Osteocyte (in vitro differentiated cells): ENCODE measurements around the gene WDR41. TPM values are rescaled to one million over a fixed set of nuclear protein-coding genes. Genes with fewer than 3 reads are reported as not detected.

Experiments used
- DNase-seq: peaks from one replicate; pipeline ENCODE4 v3.0.0; 2021; ENCODE audit warnings: mixed read lengths; ENCODE audit not compliant: unreplicated experiment; ENCODE audit errors: extremely low spot score
- H3K27ac Mint-ChIP-seq: one replicate; pipeline ENCODE4 v1.8.0; 2021; ENCODE audit warnings: mild to moderate bottlenecking, mixed read lengths; ENCODE audit not compliant: unreplicated experiment
- H3K27me3 Mint-ChIP-seq: one replicate; pipeline ENCODE4 v1.8.0; 2021; ENCODE audit warnings: mixed read lengths; ENCODE audit not compliant: unreplicated experiment
- H3K36me3 Mint-ChIP-seq: one replicate; pipeline ENCODE4 v1.8.0; 2021; ENCODE audit warnings: mixed read lengths; ENCODE audit not compliant: unreplicated experiment
- H3K4me1 Mint-ChIP-seq: one replicate; pipeline ENCODE4 v1.8.0; 2021; ENCODE audit warnings: mixed read lengths; ENCODE audit not compliant: unreplicated experiment
- H3K4me3 Mint-ChIP-seq: one replicate; pipeline ENCODE4 v1.8.0; 2021; ENCODE audit warnings: mild to moderate bottlenecking, moderate library complexity, mixed read lengths; ENCODE audit not compliant: unreplicated experiment
- H3K9me3 Mint-ChIP-seq: one replicate; pipeline ENCODE4 v1.8.0; 2021; ENCODE audit warnings: mixed read lengths; ENCODE audit not compliant: unreplicated experiment
- CTCF ChIP-seq: fragments of 200-600 bp; sonication (generic); IDR thresholded peaks from 2 replicates; pipeline ENCODE4 v1.5.0; 2021; ENCODE audit warnings: antibody characterized with exemption, mild to moderate bottlenecking, moderate library complexity
- total RNA-seq: library from RNA; stranded (reverse); gene quantifications from 2 replicates; pipeline ENCODE4 v1.2.1, GENCODE V29; 2021

Gene WDR41
- total RNA-seq, 1 donor from 2014 or later: 74.6 TPM

- Mint-ChIP-seq H3K27ac (no peak overlapping the region), H3K4me3 (no peak overlapping the region), H3K9me3 (no peaks in the 10 kb centered on the region), H3K36me3 (peaks cover 33% of the 10 kb centered on the region), H3K4me1 (peaks cover 40% of the 10 kb centered on the region), H3K27me3 (no peaks in the 10 kb centered on the region)
- TF ChIP-seq CTCF: no peak
- DNase-seq: no peak
Observed at GRCh38 chr5:77425998-77426659, 66.0 kb downstream of the WDR41 start.

- Mint-ChIP-seq H3K4me1 (peaks cover 39% of the 10 kb centered on the region), H3K4me3 (no peak overlapping the region), H3K36me3 (peaks cover 27% of the 10 kb centered on the region), H3K27ac (no peak overlapping the region), H3K27me3 (no peaks in the 10 kb centered on the region), H3K9me3 (no peaks in the 10 kb centered on the region)
- no peak for TF ChIP-seq CTCF
- DNase-seq: no peak
Observed at GRCh38 chr5:77425420-77425819, 66.7 kb downstream of the WDR41 start.

GRCh38 chr5:77424921-77425320 lies 67.2 kb downstream of the WDR41 start:
- Mint-ChIP-seq H3K4me1 (peaks cover 39% of the 10 kb centered on the region), H3K36me3 (peaks cover 22% of the 10 kb centered on the region), H3K9me3 (no peaks in the 10 kb centered on the region), H3K27ac (no peak overlapping the region), H3K27me3 (no peaks in the 10 kb centered on the region), H3K4me3 (no peak overlapping the region)
- no peak for DNase-seq
- no peak for TF ChIP-seq CTCF

- H3K4me3 Mint-ChIP-seq: no peak overlapping the region
Observed at GRCh38 chr5:77423022-77423750, 68.9 kb downstream of the WDR41 start.

More at GRCh38 chr5:77423022-77423750, 68.9 kb downstream of the WDR41 start:
- H3K4me1 Mint-ChIP-seq: peaks cover 37% of the 10 kb centered on the region
- no peak for DNase-seq
- no peak for TF ChIP-seq CTCF
- no peak overlapping the region for H3K27ac Mint-ChIP-seq
- no peaks in the 10 kb centered on the region for H3K9me3 Mint-ChIP-seq
- H3K36me3 Mint-ChIP-seq: peaks cover 18% of the 10 kb centered on the region
- H3K27me3 Mint-ChIP-seq: no peaks in the 10 kb centered on the region
